C4-2B (cell line): Measurements from ENCODE around the gene DEDD2.

Experiments
- ZFX ChIP-seq: fragments of 450-650 bp; IDR thresholded peaks from 2 replicates; pipeline ENCODE4 v1.6.1; 2017
- TF ChIP-seq, protein P1 (sequence below): fragments of 450-650 bp; conservative IDR thresholded peaks from 2 replicates; pipeline ENCODE4 v1.5.1; 2017; ENCODE audit warnings: mild to moderate bottlenecking

DNA sequence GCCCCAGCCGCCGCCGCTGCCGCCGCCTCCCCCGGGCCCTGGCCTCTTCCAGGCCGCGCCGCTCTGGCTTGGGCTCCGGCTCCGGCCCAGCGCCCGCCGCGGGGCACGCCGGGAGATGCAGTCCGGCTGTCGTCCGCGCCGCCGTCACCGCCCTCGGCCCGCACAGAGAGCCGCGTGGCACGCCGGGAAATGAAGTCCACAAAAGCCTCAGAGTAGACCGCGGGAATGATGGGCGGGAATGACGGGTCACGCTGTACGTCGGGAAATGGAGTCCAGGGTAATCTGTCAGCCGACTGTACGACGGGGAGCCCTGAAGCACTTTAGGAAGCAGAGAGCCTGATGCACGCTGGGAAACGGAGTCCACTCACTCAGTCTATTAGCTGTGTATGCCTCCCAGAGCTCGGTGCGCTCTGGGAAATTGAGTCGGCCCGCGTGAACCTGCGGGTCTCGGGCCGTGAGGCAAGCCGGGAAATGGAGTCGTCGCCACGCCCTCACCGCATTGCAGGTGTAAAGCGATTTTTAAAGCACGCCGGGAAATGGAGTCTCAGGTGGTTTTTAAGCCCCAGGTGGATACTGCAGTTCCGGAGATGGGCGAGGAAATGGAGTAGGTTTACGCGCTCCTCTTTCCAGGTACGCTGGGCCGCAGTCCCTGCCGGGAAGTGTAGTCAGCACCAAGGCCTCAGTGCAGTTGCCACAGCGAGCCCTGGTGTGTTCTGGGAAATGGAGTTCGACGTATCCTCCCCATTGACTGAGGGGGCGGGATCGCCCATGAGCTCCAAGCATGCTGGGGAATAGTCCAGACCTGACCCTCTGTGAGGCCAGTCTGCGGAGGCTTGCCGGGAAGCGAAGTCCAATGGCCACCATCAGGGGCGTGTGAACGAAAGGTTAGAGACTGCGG, 25.3 kb upstream of the DEDD2 start, which contains the start of gene GSK3A:
- TF ChIP-seq, protein P1, sequence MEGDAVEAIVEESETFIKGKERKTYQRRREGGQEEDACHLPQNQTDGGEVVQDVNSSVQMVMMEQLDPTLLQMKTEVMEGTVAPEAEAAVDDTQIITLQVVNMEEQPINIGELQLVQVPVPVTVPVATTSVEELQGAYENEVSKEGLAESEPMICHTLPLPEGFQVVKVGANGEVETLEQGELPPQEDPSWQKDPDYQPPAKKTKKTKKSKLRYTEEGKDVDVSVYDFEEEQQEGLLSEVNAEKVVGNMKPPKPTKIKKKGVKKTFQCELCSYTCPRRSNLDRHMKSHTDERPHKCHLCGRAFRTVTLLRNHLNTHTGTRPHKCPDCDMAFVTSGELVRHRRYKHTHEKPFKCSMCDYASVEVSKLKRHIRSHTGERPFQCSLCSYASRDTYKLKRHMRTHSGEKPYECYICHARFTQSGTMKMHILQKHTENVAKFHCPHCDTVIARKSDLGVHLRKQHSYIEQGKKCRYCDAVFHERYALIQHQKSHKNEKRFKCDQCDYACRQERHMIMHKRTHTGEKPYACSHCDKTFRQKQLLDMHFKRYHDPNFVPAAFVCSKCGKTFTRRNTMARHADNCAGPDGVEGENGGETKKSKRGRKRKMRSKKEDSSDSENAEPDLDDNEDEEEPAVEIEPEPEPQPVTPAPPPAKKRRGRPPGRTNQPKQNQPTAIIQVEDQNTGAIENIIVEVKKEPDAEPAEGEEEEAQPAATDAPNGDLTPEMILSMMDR: no peak
- peak; percentile 79; the same call in 1 of the 2 replicates for TF ChIP-seq ZFX
